HepG2 (cell line): ENCODE measurements around the gene AGMO. TPM values are rescaled to one million over a fixed set of nuclear protein-coding genes. Genes with fewer than 3 reads are reported as not detected.

ENCODE experiments used
- ATAC-seq: fragments of 200-7000 bp; cut with Tn5 transposase; 3 replicates; pipeline ENCODE4 v1.9.1; 2020; ENCODE audit warnings: mild to moderate bottlenecking, moderate library complexity
- BruUV-seq: library from RNA; stranded (reverse); fragments of 400-500 nt; replicated peaks from 2 replicates; lab custom pipeline; 2021; lab: Mats Ljungman, UMichigan
- CTCF ChIA-PET: fragments of 300-600 bp; formaldehyde crosslinking; extraction: SDS; loops from one replicate; lab custom pipeline; 2021; ENCODE audit warnings: low total read pairs, inconsistent platforms, low intra/inter-chr PET ratio; lab: Yijun Ruan, JAX
- POLR2A ChIA-PET: fragments of 350-600 bp; sonication (Branson Sonifier 250); formaldehyde crosslinking; loops from one replicate; lab custom pipeline; 2020; ENCODE audit warnings: antibody characterized with exemption, inconsistent platforms; lab: Yijun Ruan, JAX
- DNase-seq: peaks from one replicate; pipeline ENCODE4 v3.0.0-alpha.2; 2015; ENCODE audit warnings: low spot score
- FAIRE-seq: peaks from 3 replicates; lab custom pipeline; 2011; peaks lifted over from hg19 to GRCh38; lab: Jason Lieb, UNC
- H2AFZ ChIP-seq: one replicate; pipeline ENCODE4 v1.6.1; 2011; ENCODE audit warnings: low read length, inconsistent platforms
- H3K27ac ChIP-seq: fragments of 300-600 bp; 3 replicates; pipeline ENCODE4 v1.8.0; 2011; ENCODE audit warnings: mixed run types, mild to moderate bottlenecking, mixed read lengths, low read length, inconsistent platforms; ENCODE audit not compliant: insufficient read depth; ENCODE audit errors: extremely low read length
- H3K27me3 ChIP-seq, 2 experiments: fragments of 200-600 bp in 1 of 2; 2 replicates in 1 of 2; 3 replicates in 1 of 2; pipeline versions ENCODE4 v1.6.0 to v1.8.0; 2011; ENCODE audit warnings: low read length in 2 of 2, mild to moderate bottlenecking in 2 of 2, moderate library complexity in 2 of 2, inconsistent platforms in 1 of 2; ENCODE audit not compliant: insufficient read depth in 2 of 2, control insufficient read depth in 1 of 2
- H3K36me3 ChIP-seq, 2 experiments: fragments of 200-600 bp in 1 of 2; replicated peaks in 1 of 2; 2 replicates in 1 of 2; 3 replicates in 1 of 2; pipeline versions ENCODE4 v1.5.1 to v1.8.0; 2011; ENCODE audit warnings: low read length in 2 of 2, inconsistent platforms in 1 of 2; ENCODE audit not compliant: insufficient read depth in 2 of 2, control insufficient read depth in 1 of 2
- H3K4me1 ChIP-seq: 2 replicates; pipeline ENCODE4 v1.5.1; 2012; ENCODE audit warnings: low read length, inconsistent platforms; ENCODE audit not compliant: insufficient read depth
- H3K4me2 ChIP-seq: 2 replicates; pipeline ENCODE4 v1.6.0; 2011; ENCODE audit warnings: low read depth, low read length, inconsistent platforms
- H3K4me3 ChIP-seq, 3 experiments: fragments of 200-600 bp in 1 of 3; sonication (generic), shearing (Covaris generic) in 1 of 3; replicated peaks in 1 of 3; 2 replicates each; pipeline ENCODE4 v1.5.1; 2011 to 2016; ENCODE audit warnings: low read length in 3 of 3, inconsistent platforms in 2 of 3, low read depth in 2 of 3, mild to moderate bottlenecking in 2 of 3, control low read depth in 1 of 3, mixed read lengths in 1 of 3; ENCODE audit not compliant: insufficient read depth in 1 of 3
- H3K79me2 ChIP-seq: one replicate; pipeline ENCODE4 v1.6.1; 2011; ENCODE audit warnings: low read length, inconsistent platforms; ENCODE audit not compliant: insufficient read depth
- H3K9ac ChIP-seq: 2 replicates; pipeline ENCODE4 v1.6.0; 2011; ENCODE audit warnings: mild to moderate bottlenecking, low read depth, low read length, inconsistent platforms; ENCODE audit not compliant: insufficient read depth
- H3K9me3 ChIP-seq: 2 replicates; pipeline ENCODE4 v1.5.1; 2012; ENCODE audit warnings: mild to moderate bottlenecking, low read length
- H4K20me1 ChIP-seq: 2 replicates; pipeline ENCODE4 v1.6.0; 2011; ENCODE audit warnings: inconsistent platforms, mild to moderate bottlenecking, low read length, moderate library complexity; ENCODE audit not compliant: insufficient read depth
- AFF4 ChIP-seq: sonication (generic); formaldehyde crosslinking; IDR thresholded peaks from 2 replicates; pipeline ENCODE4 v1.4.0; 2020; ENCODE audit warnings: missing genetic modification reagents
- HES4 ChIP-seq: sonication (generic); formaldehyde crosslinking; IDR thresholded peaks from 2 replicates; pipeline ENCODE4 v1.9.0; 2021; ENCODE audit warnings: mild to moderate bottlenecking, missing genetic modification reagents, borderline replicate concordance
- HNRNPLL ChIP-seq: fragments of 200-400 bp; formaldehyde crosslinking; IDR thresholded peaks from 2 replicates; pipeline ENCODE4 v1.6.1; 2017; ENCODE audit warnings: mild to moderate bottlenecking, low read depth, low read length; ENCODE audit not compliant: poor library complexity, severe bottlenecking
- JUNB ChIP-seq: sonication (generic); formaldehyde crosslinking; IDR thresholded peaks from 2 replicates; pipeline ENCODE4 v1.8.0; 2022; ENCODE audit warnings: missing genetic modification reagents, mild to moderate bottlenecking, borderline replicate concordance
- MXI1 ChIP-seq: IDR thresholded peaks from 3 replicates; pipeline ENCODE4 v1.6.1; 2012; ENCODE audit warnings: low read depth, low read length, inconsistent platforms, borderline replicate concordance
- NFATC3 ChIP-seq: sonication (generic); formaldehyde crosslinking; IDR thresholded peaks from 2 replicates; pipeline ENCODE4 v1.5.1; 2020; ENCODE audit warnings: mild to moderate bottlenecking, missing genetic modification reagents
- ZEB1 ChIP-seq: IDR thresholded peaks from 2 replicates; pipeline ENCODE4 v1.6.1; 2012; ENCODE audit warnings: mild to moderate bottlenecking, low read depth, inconsistent platforms; ENCODE audit not compliant: insufficient replicate concordance
- ZNF136 ChIP-seq: sonication (generic); formaldehyde crosslinking; IDR thresholded peaks from 2 replicates; pipeline ENCODE4 v1.8.1; 2022; ENCODE audit warnings: low read depth, mild to moderate bottlenecking, moderate library complexity, missing genetic modification reagents
- ZNF576 ChIP-seq: sonication (generic); formaldehyde crosslinking; IDR thresholded peaks from 2 replicates; pipeline ENCODE4 v1.4.0; 2020; ENCODE audit warnings: mild to moderate bottlenecking, missing genetic modification reagents
- ZNF607 ChIP-seq: sonication (generic); formaldehyde crosslinking; IDR thresholded peaks from 2 replicates; pipeline ENCODE4 v1.5.1; 2020; ENCODE audit warnings: missing genetic modification reagents, mild to moderate bottlenecking, borderline replicate concordance
- ZNF800 ChIP-seq: sonication (generic); formaldehyde crosslinking; IDR thresholded peaks from 2 replicates; pipeline ENCODE4 v1.4.0; 2020; ENCODE audit warnings: missing genetic modification reagents
- whole genome bisulfite sequencing: methylation state at CpG from one replicate; pipeline ENCODE4 v1.1.6; 2017; ENCODE audit warnings: low lambda C conversion rate; 5-methylcytosine and 5-hydroxymethylcytosine counted together
- in situ Hi-C: cut with HindIII; loops from 2 replicates; pipeline ENCODE4 v1.10.0; 2017; ENCODE audit warnings: low pct_unique_long_range_greater_than_20kb; ENCODE audit not compliant: extremely low pct_ligation_motif_present
- intact Hi-C: fragments of 100-400 bp; cut with micrococcal nuclease; formaldehyde crosslinking; loops from one replicate; pipeline ENCODE4 v1.10.0; 2022; ENCODE audit not compliant: unreplicated experiment
- polyA plus RNA-seq, 8 experiments: library from polyadenylated mRNA; depleted of rRNA in 3 of 8; stranded (reverse) in 7 of 8; unstranded in 1 of 8; fragments of >200 nt; fragmentation: Illumina TruSeq in 4 of 8; extraction: Trizol in 4 of 8; gene quantifications; 2 replicates each; pipeline versions ENCODE4 v1.2.1 to v1.2.3, GENCODE V29; 2011 to 2016; ENCODE audit warnings: low read depth in 4 of 8, missing spikeins in 1 of 8, mixed read lengths in 1 of 8; ENCODE audit not compliant: insufficient read depth in 1 of 8
- total RNA-seq, 5 experiments: library from RNA; depleted of rRNA; stranded (reverse); fragments of >200 nt; fragmentation: Illumina TruSeq; extraction: Trizol; gene quantifications; 2 replicates each; pipeline ENCODE4 v1.2.3, GENCODE V29; 2016; ENCODE audit warnings: low read depth in 1 of 5
- TF ChIP-seq, protein P1 (sequence below): sonication (generic); formaldehyde crosslinking; IDR thresholded peaks from 2 replicates; pipeline ENCODE4 v1.4.0; 2020; ENCODE audit warnings: missing genetic modification reagents, borderline replicate concordance

AGMO gene
- total and polyA plus RNA-seq, 2 of the 13 experiments (the other 11 are each of a cell fraction or from before 2014, with no cell fraction given): 0.22 to 0.50 TPM

- no peaks in the 10 kb centered on the region for H3K4me1 ChIP-seq
- intact Hi-C loops (no loop called here), in situ Hi-C loops (loop anchor here (25.0 kb wide), 2 partner anchors 403 to 753 kb away; no protein-coding TSS in a partner anchor)
- H3K27ac ChIP-seq: no peak overlapping the region
- H4K20me1 ChIP-seq: no peaks in the 10 kb centered on the region
- H3K4me3 ChIP-seq: no peak overlapping the region
- ATAC-seq (no peak), FAIRE-seq (no peak), DNase-seq (no peak)
- no peak overlapping the region for H2AFZ ChIP-seq
- H3K36me3 ChIP-seq: no peaks in the 10 kb centered on the region
- ChIA-PET CTCF (no interaction called here), POLR2A (no interaction called here)
- peaks cover 29% of the 10 kb centered on the region for H3K9me3 ChIP-seq
- H3K27me3 ChIP-seq: no peaks in the 10 kb centered on the region
- H3K79me2 ChIP-seq: no peaks in the 10 kb centered on the region
- H3K4me2 ChIP-seq: no peak overlapping the region
- TF ChIP-seq HES4 (CRISPR knock-in tag) (no peak), ZNF576 (CRISPR knock-in tag) (no peak), ZNF136 (no peak), MXI1 (no peak), JUNB (CRISPR knock-in tag) (no peak), HNRNPLL (no peak), AFF4 (CRISPR knock-in tag) (no peak), ZNF607 (CRISPR knock-in tag) (no peak), NFATC3 (CRISPR knock-in tag) (no peak), ZNF800 (CRISPR knock-in tag) (no peak), ZEB1 (no peak)
- TF ChIP-seq, protein P1, sequence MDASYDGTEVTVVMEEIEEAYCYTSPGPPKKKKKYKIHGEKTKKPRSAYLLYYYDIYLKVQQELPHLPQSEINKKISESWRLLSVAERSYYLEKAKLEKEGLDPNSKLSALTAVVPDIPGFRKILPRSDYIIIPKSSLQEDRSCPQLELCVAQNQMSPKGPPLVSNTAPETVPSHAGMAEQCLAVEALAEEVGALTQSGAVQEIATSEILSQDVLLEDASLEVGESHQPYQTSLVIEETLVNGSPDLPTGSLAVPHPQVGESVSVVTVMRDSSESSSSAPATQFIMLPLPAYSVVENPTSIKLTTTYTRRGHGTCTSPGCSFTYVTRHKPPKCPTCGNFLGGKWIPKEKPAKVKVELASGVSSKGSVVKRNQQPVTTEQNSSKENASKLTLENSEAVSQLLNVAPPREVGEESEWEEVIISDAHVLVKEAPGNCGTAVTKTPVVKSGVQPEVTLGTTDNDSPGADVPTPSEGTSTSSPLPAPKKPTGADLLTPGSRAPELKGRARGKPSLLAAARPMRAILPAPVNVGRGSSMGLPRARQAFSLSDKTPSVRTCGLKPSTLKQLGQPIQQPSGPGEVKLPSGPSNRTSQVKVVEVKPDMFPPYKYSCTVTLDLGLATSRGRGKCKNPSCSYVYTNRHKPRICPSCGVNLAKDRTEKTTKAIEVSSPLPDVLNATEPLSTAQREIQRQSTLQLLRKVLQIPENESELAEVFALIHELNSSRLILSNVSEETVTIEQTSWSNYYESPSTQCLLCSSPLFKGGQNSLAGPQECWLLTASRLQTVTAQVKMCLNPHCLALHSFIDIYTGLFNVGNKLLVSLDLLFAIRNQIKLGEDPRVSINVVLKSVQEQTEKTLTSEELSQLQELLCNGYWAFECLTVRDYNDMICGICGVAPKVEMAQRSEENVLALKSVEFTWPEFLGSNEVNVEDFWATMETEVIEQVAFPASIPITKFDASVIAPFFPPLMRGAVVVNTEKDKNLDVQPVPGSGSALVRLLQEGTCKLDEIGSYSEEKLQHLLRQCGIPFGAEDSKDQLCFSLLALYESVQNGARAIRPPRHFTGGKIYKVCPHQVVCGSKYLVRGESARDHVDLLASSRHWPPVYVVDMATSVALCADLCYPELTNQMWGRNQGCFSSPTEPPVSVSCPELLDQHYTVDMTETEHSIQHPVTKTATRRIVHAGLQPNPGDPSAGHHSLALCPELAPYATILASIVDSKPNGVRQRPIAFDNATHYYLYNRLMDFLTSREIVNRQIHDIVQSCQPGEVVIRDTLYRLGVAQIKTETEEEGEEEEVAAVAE (CRISPR knock-in tag): no peak
- WGBS: 60% methylated on average over 3 of the region's 3 CpGs
- H3K9ac ChIP-seq: no peak overlapping the region
- BruUV-seq: no TSS peak
Observed at GRCh38 chr7:15308821-15309220, 253.0 kb downstream of the AGMO start.
